Right lobe of liver (tissue), 6 donors: ENCODE results near the gene IDNK. TPM values are rescaled to one million over a fixed set of nuclear protein-coding genes. Genes with fewer than 3 reads are reported as not detected.

Experiments
- ATAC-seq, 4 donors: fragments of 200-7000 bp; cut with Tn5 transposase; one replicate each; pipeline ENCODE4 v1.9.1; 2020; ENCODE audit warnings: mild to moderate bottlenecking in 4 of 4, moderate library complexity in 4 of 4
- DNase-seq, 3 donors: peaks; one replicate each; pipeline ENCODE4 v3.0.0-alpha.2; 2020
- H3K27ac ChIP-seq, 3 donors: fragments of 200-600 bp; one replicate each; pipeline ENCODE4 v1.8.0; 2022
- H3K27me3 ChIP-seq, 2 donors: fragments of 200-600 bp; one replicate each; pipeline ENCODE4 v1.8.0; 2022
- H3K36me3 ChIP-seq, 4 donors: fragments of 200-600 bp; sonication (generic) in 1 of 4; one replicate each; pipeline versions ENCODE4 v1.5.1 to v1.8.0; 2017 to 2022; ENCODE audit warnings: control low read depth in 1 of 4
- H3K4me1 ChIP-seq, 4 donors: fragments of 200-600 bp; sonication (generic) in 1 of 4; one replicate each; pipeline versions ENCODE4 v1.5.1 to v1.8.0; 2017 to 2022; ENCODE audit warnings: control low read depth in 1 of 4
- H3K4me3 ChIP-seq, 3 donors: fragments of 200-600 bp; one replicate each; pipeline ENCODE4 v1.8.0; 2022
- H3K9me3 ChIP-seq, 4 donors: fragments of 200-600 bp; sonication (generic) in 1 of 4; one replicate each; pipeline versions ENCODE4 v1.5.1 to v1.8.0; 2017 to 2022; ENCODE audit warnings: control low read depth in 1 of 4
- CTCF ChIP-seq, 4 donors: fragments of 200-600 bp in 3 of 4; fragments of 450-650 bp in 1 of 4; IDR thresholded peaks; one replicate each; pipeline versions ENCODE4 v1.5.1 to v1.8.0; 2016 to 2022; ENCODE audit warnings: antibody characterized with exemption in 4 of 4, mild to moderate bottlenecking in 2 of 4
- POLR2A ChIP-seq: fragments of 450-650 bp; IDR thresholded peaks from one replicate; pipeline ENCODE4 v1.6.1; 2017; ENCODE audit warnings: antibody characterized with exemption, mild to moderate bottlenecking
- WGBS: methylation state at CpG from one replicate; pipeline ENCODE4 v1.1.6; 2018; ENCODE audit warnings: low coverage, low lambda C conversion rate; ENCODE audit not compliant: insufficient coverage; ENCODE audit errors: missing lambda C conversion rate; 5-methylcytosine and 5-hydroxymethylcytosine counted together
- intact Hi-C, 2 donors: fragments of 100-400 bp; cut with DNase I; formaldehyde crosslinking; loops; one replicate each; pipeline versions ENCODE4 v1.11.2 to v1.14.1; 2022
- total RNA-seq, 6 experiments: library from RNA; depleted of rRNA in 2 of 6; stranded (reverse); fragments of >200 nt in 2 of 6; fragmentation: NEBNext Ultra II Directional in 3 of 6; extraction: Animal tissue kit (Norgen Biotek cat#: 25700) in 3 of 6; gene quantifications; one replicate each; pipeline versions ENCODE4 v1.1.0 to v1.2.4, GENCODE V29; 2016 to 2023
- donor health status: DM: no; HTN: yes; CAD: no.
- donor health status: DM: no; HTN: no; CAD: no.
- donor health status: DM: no; HTN: no; CAD: no.
- donor health status: DM: no; HTN: yes; CAD: no.
- donor health status: DM: no; HTN: yes; CAD: no.

IDNK gene
- total RNA-seq, 6 experiments from 2014 or later = 10.6 to 24.6 (median 17.8) TPM

- no peaks in the 10 kb centered on the region for H3K36me3 ChIP-seq
- peak overlapping the region in 2 of 3 donors; percentile 9 to 19 for H3K4me3 ChIP-seq
- WGBS = 6% methylated on average over 7 of the region's 7 CpGs
- ATAC-seq (peak; percentile 73 to 79 (median 76)), DNase-seq (peak; percentile 48 to 82 (median 70))
- intact Hi-C loops = no loop called here
- TF ChIP-seq POLR2A (no peak), CTCF (IDR thresholded peaks at IDR 0.05) (peak; percentile 76 to 77 (median 76))
- peak overlapping the region in 2 of 3 donors; percentile 50 to 72 for H3K27ac ChIP-seq
- H3K27me3 ChIP-seq = no peaks in the 10 kb centered on the region
- H3K9me3 ChIP-seq = no peaks in the 10 kb centered on the region
- peaks cover 0 to 30% (median 9%) of the 10 kb centered on the region in 4 donors for H3K4me1 ChIP-seq
Observed at GRCh38 chr9:83620841-83621636, 1.9 kb upstream of the IDNK start.

- Histone ChIP-seq H3K36me3 (peaks cover 0 to 7% (median 0%) of the 10 kb centered on the region in 4 donors), H3K4me1 (peaks cover 0 to 24% (median 9%) of the 10 kb centered on the region in 4 donors), H3K4me3 (peak overlapping the region; percentile 85 to 97 (median 96)), H3K27ac (peak overlapping the region; percentile 94 to 97 (median 96)), H3K9me3 (no peaks in the 10 kb centered on the region), H3K27me3 (no peaks in the 10 kb centered on the region)
- TF ChIP-seq CTCF (IDR thresholded peaks at IDR 0.05) = no peak
- TF ChIP-seq POLR2A = no peak
- 8% methylated on average over 20 of the region's 21 CpGs for WGBS
- intact Hi-C loops = no loop called here
- no peak for ATAC-seq
- no peak for DNase-seq
Observed at GRCh38 chr9:83622433-83622938, 457 bp upstream of the IDNK start.

GRCh38 chr9:83623679-83624076 lies 735 bp downstream of the IDNK start:
- intact Hi-C loops = no loop called here
- peaks cover 0 to 34% (median 13%) of the 10 kb centered on the region in 4 donors for H3K4me1 ChIP-seq
- H3K4me3 ChIP-seq = peak overlapping the region; percentile 85 to 97 (median 96)
- no peaks in the 10 kb centered on the region for H3K27me3 ChIP-seq
- H3K9me3 ChIP-seq = no peaks in the 10 kb centered on the region
- H3K27ac ChIP-seq = peak overlapping the region; percentile 94 to 97 (median 96)
- no peak for TF ChIP-seq POLR2A
- no peak for TF ChIP-seq CTCF (IDR thresholded peaks at IDR 0.05)
- DNase-seq (no peak), ATAC-seq (peak; percentile 30 to 49 (median 42))
- 2% methylated on average over 5 of the region's 5 CpGs for WGBS
- H3K36me3 ChIP-seq = peaks cover 0 to 7% (median 0%) of the 10 kb centered on the region in 4 donors

- no peak for ATAC-seq
- H3K27ac ChIP-seq = no peak overlapping the region
- no peak for TF ChIP-seq POLR2A
- TF ChIP-seq CTCF (IDR thresholded peaks at IDR 0.05) = no peak
- intact Hi-C loops = no loop called here
- peaks cover 0 to 48% (median 19%) of the 10 kb centered on the region in 4 donors for H3K4me1 ChIP-seq
- no peaks in the 10 kb centered on the region for H3K9me3 ChIP-seq
- peaks cover 0 to 7% (median 0%) of the 10 kb centered on the region in 4 donors for H3K36me3 ChIP-seq
- no peaks in the 10 kb centered on the region for H3K27me3 ChIP-seq
- WGBS = 49% methylated on average over 2 of the region's 3 CpGs
- no peak for DNase-seq
- H3K4me3 ChIP-seq = no peak overlapping the region
Observed at GRCh38 chr9:83625178-83625577, 2.2 kb downstream of the IDNK start.
